HTERT RPE-1 (cell line): ENCODE results near the gene ELMOD3.
"Not testable (repeated sequence)": the region's sequence is repeated elsewhere in the genome, so short reads cannot be mapped to it uniquely, and the experiment has no call there.

ENCODE experiments used
- in situ Hi-C: fragments of 300-500 bp; cut with MboI; formaldehyde crosslinking; loops from 4 replicates; pipeline ENCODE4 v1.14.3; 2020; ENCODE audit warnings: low sequenced_read_pairs

The ELMOD3 gene

DNA sequence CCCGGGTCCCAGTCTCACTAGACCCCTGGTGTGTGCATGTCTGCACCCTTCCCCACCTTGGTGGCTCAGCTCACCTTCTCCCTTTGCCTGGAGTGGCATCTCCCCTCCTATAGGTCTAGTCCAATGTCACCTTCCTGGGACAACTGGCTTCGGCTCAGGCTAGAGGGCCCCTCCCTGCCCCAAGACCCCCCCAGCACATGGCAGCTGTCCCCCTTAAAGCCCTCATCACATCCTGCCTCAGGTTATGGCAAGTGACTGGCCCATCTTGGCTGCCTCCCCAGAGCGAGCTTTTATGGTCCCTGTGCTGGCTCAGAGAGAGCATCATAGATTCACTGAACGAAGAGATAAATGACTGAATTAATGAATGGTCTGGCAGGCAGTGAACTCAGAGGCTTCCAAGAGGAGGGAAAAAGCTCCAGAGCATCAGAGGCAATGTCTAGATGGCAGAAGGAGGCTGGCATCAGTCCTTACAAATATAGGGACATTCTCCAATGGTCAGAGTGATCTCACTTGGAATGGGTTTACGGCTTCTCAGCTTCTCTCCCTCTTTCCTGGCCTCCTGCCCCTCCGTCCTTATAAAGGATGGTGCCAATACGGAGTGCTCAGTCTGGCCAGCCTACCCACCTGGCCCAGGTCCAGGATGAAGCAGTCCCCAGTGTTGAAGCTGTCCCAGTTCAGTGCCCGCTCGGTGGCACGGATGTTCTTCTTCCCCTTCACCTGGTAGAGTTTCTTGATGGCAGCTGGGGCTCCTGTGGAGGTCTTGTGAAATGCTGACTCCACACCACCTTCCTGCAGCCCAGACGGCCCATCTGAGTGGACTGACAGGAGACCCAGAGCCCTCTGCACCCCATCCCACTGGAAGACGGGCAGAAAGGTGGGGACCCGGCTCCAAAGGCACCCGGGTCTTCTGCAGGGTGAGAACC lies 46.2 kb downstream of the ELMOD3 start:
- in situ Hi-C loops: no loop called here

DNA sequence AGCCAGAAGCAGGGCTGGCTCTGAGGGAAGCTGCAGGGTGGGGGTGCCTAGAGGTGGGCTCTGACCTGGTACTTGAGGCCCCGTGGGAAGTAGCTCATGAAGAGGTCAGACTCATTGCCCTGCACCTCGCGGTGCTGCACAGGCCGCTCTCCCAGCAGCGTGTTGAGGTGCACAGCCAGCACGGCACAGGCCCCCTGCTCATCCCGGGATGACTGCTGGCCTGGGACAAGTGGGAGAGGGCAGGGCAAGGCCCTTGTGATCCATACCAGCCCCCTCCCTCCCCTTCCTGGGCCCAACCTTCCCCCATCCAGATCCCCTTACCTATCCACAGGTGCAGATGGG lies 46.9 kb downstream of the ELMOD3 start:
- in situ Hi-C loops: no loop called here

DNA sequence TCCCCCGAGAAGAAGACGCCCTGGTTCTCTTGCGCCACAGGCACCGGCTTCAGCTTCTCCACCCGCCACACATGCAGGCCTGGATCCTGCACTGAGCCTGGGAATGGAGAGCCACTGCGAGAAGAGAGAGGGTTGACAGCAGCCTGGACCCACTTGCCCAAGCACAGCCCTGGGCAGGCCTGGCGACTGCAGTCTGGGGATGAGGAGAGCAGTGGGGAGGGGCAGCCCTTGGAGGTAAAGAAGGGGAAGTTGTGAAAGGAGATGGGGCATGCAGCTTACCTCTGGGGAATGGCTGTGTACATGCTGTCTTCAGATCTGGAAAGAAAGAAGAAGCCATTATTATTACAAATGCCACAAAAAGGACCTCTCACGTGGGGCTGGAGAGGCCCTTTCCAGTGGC lies 47.3 kb downstream of the ELMOD3 start:
- in situ Hi-C loops: no loop called here

DNA sequence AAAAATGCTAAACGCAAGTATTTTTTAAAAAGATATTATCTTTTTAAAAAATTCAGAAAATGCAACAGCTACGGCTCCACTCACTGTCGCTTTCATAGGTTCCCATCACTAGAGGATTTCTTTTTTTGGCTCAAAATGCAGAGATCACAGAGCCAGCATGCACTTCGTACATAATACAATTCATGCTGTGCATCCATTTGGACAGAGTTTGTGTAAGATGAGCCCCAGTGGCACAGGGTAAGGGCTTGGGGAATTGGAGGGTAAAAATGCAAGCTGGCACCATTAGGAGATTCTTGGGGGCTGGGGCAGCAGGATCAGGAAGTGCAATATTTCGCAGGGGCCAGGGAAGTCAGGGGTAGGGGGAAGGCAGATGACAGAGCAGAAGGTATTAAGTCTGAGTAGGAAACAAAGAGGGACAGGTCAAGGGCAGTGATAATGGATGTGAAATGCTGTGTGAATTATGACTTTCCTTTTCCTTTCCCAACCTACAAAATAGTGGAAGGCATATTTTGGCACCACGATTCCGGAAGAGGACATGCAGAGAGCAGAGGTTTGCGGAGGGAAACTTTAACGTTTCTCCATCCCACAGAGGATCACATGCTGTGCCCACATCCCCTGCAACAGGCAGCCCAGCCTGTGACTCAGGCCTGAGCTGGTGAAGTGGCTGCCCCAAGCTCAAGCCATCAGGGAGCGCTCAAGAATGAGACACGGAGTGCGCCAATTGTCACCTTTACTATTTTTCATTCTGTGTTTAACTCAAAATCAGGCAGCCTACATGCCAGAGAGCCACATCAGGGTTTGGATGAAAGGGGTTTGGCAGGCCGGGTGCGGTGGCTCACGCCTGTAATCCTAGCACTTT lies 50.9 kb downstream of the ELMOD3 start:
- in situ Hi-C loops: no loop called here

DNA sequence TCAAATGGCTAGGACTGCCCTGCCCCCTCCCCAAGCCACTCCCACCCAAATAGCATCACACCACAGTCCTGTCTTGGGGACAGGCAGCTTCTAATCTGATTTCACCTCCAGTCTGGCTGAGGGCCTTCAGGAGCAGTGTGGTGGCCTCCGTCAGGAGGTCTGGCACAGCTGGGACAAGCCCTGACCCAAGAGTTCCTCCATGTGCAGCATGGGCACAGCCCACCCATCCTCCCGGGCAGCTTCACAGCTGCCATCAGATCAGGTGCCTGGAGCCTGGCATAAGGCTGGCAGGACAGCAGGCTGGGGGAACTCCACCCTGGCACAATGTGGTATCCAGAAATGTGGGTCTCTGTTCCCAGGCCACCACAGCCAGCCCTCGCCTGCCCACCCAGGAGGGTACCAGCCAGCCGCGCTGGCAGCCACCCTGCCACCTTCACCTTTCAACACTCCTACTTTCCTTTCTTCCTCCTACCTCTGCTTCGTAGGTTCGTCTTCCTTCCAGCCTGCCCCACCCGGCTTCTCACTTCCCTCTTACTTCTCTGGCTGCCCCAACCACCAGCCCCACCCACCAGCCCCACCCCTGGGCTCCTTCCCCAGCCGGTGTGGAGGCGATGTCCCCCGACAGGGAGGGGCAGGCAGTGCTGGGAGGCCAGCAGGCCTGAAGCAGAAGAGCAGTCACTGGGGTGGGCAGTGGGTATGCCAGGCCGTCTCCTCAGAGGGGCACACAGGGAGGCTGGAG lies 55.4 kb downstream of the ELMOD3 start, which contains the start of gene CAPG:
Gene CAPG (minus strand): TSS at position 522 of the 739 bp plus-strand sequence. CDS start 8,221 bp downstream, outside the sequence.
- in situ Hi-C loops: no loop called here

DNA sequence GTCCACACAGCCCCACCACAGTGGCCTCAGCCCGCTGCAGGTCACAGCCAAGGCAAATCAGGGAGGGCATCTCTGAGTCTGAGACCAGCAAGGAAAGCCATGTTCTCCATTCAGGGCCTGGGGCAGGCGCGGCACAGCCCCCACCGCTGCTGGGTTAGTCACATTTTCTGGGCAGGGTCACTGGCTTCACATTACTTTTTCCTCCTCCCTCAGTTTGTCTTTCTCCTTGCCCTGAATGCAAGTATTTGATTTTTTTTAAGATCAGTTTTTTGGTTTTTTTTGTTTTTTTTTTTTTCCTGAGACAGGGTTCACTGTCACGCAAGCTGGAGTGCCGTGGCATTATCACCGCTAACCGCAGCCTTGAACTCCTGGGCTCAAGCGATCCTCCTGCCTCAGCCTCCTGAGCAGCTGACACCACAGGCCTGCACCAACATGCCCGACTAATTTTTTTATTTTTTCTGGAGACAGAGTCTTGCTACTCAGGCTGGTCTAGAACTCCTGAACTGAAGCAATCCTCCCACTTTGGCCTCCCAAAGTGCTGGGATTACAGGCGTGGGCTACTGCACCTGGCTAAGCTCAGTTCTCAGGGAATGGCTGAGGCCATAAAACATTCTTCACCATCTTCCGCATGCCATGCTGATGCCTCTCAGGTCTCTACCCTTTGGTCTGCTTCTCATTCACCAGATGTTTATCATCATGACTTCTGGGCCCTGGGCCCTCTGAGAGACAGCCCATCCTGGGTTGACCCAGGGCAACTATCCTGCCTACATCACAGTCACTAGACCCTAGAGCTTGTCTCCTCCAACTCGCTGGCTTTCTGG lies 56.2 kb downstream of the ELMOD3 start:
- in situ Hi-C loops: no loop called here

DNA sequence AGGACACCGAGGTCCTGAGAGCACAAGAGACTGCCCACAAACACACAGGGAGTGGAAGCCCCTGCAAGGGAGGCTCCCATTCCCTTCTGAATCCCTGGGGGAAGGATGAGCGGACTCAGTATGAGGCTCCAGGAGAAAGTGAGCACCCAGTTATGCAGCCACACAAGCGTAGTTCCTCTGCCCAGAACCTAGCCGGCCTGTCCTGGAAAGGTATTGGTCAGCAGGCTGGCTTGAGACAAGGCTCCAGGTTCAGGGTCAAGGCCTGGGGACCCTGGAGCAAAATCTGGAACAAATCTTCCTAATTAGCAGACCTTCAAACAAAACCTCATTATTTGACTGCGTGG lies 56.8 kb downstream of the ELMOD3 start:
- in situ Hi-C loops: no loop called here

DNA sequence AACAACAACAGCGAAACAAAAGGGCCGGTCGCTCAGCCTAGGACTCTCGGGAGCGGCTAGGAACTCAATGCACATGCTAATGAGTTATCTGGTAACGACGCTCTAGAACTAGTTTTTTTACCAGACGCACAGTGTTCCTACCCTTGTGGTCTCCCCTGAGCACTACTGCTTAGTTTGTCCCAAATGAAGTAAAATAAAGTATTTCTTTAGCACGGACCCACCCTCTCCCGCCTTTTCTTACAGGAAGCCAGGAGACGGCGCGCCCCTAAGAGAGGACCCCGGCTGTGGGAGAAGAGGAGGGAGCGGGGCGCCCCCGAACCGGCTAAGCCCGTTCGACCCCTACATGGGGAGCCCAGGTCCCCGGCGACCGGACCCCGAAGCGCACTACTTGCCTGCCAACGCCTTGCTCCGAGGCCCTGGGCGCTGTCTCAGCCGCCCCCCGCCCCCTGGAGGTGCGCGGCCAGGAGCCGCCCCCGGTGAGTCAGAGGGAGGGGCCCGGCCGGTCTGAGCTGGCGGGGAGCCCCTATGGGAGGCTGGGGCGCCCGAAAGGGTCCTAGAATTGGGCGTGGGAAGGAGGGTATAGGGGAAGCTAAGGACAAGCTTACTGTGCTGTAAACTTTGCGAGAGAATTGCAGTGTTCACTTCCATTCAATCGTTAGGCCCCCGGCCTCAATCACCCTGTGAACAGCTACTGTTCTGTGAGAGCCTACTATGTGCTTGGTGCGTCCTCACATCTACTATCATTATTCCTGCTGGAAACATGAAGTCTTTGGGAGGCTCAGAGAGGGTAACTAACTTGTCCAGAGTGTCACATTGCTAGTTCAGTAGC lies 59.2 kb downstream of the ELMOD3 start:
- in situ Hi-C loops: no loop called here

DNA sequence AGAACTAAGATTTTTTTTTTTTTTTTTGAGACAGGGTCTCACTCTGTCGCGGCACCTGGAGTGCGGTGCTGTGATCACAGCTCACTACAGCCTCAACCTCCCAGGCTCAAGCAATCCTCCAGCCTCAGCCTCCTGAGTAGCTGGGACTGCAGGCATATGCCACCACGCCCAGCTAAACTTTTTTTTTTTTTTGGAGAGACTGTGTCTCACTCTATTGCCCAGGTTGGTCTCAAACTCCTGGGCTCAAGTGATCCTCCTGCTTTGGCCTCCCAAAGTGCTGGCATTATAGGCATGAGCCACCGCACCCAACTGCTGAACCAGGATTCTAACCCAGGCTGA lies 59.8 kb downstream of the ELMOD3 start:
- in situ Hi-C loops: not testable (repeated sequence)

DNA sequence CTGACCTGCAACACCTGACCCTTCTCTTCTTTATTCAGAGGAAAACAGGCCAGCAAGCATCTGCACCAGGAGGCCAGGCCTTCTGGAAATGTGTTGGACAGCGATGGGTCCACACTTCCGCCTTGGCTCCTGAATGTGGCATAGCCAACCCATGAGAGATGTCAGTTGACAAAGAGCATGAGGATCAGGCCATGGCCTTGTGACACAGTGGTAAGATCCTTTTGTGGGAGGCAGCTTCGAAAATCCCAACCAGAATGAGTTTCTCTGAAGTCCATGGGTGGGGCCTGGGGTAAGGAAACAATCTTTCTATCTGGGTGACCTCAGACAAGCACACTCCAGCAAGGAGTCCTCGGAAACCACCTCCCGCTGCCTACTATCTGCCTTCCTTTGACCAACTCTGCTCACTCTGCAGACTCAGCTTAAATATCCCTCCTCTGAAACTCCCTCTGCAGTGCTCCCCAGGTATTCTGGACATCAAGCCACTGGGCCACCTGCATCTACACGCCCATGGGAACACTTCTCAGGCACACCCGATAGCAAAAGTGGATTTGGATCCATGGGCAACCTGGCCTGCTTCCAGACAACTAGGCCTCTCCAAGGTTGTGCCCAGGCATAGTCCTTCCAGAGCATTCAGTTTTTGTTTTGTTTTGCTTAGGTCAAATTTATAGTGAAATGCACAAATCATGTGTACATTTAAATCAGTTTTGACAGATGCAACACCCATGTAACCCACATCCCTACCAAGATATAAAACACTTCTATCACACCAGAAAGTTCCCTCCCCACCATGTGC lies 60.4 kb downstream of the ELMOD3 start:
- in situ Hi-C loops: no loop called here

DNA sequence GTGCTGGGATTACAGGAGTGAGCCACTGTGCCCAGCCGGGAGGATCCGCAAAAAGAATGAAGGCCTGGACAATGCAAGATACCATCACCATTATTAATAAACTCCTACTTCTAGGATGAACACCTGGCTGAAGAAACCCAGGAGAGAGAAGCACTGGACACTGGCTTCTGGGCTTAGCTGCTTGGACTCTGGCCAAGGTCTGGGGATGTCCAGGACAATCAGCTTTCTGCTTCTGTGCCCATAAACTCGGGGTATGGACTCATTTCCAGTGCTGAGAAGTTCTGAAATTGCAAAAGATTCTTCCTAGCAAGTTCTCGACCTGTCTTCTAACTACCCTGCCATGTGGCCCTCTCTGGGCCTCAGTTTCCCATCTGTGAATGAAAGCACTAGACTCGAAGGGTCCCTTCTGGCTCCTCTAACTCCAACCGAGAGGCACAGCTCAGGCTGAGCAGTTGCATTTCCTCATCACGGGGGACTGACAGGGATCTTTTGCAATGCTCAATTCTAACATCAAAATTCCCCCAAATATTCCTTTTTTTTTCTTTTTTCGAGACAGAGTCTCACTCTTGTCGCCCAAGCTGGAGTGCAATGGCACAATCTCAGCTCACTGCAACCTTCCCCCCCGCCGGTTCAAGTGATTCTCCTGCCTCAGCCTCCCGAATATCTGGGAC lies 61.5 kb downstream of the ELMOD3 start:
- in situ Hi-C loops: no loop called here

DNA sequence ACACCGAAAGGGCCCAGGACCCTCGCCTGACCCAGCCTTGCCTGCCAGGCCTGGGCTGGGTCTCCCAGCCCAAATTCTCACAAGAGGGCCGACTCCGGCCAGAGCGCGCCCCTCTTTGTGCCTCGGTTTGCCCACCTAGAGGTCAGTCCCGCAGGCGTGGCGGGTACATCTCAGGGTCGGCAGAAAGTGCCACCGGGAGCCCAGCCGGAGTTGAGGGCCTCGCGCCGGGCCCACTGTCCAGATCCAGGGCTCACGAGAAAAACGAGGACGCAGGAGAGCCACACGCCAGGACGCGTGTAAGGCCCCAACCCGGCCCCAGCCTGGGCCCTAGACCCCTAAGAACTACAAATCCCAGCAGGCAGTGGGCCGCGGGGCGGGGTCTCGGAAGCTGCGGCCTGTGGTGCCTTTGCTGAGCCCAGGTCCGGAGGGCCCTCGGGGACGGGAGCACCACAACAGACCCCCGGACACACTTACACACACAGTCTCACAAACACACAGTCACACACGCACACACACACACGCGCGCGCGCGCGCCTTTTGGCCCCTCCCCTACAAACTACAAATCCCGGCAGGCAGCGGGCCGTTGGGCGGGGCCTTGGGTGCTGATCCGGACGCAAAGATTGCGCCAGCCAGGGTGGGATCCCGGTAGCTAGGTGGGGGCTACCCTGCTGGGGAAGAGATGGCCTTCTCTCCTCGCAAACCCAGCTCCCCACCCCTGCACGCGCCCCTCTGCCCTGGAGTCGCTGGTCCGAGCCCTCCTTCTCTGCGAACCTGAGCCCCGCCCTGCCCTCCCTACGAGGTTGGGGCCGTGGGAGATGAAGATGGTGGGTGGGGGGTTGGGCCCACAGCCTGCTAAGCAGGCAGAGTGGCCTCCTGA lies 63.8 kb downstream of the ELMOD3 start, which contains the start of gene SH2D6:
Gene SH2D6 (plus strand): TSS at position 583 of the 877 bp plus-strand sequence. CDS start 10,752 bp downstream, outside the sequence.
- in situ Hi-C loops: no loop called here

DNA sequence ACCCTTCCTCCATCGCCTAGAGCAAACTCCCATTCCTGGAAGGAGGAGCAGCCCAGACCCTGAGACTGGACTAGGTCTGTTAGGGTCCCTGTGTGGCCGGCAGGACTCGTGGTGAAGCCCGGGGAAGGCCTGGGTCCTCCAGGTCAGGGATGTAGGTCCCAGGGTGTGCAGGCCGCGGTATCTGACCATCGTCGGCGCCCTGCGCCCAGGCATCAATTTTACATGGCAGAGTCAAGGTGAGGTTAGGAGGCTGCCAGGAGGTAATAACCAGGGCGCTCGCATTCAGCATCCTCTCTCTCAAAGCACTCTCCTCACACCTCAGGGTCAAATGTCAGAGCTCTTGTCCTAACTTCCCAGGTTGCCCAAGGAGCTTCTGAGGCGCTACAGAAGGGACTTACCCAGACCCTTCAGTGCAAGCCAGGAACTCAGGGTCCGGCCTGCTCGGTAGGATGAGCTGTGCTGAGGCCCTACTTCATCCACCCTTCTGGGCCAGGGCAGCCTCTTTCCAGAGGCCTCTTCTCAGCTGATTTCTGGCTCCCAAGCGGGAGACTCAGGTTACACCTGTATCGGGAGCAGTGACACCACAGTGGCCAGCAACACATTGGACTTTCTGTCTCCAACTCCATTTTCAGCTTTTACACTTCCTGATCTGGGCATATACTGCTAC lies 64.6 kb downstream of the ELMOD3 start:
- in situ Hi-C loops: no loop called here

DNA sequence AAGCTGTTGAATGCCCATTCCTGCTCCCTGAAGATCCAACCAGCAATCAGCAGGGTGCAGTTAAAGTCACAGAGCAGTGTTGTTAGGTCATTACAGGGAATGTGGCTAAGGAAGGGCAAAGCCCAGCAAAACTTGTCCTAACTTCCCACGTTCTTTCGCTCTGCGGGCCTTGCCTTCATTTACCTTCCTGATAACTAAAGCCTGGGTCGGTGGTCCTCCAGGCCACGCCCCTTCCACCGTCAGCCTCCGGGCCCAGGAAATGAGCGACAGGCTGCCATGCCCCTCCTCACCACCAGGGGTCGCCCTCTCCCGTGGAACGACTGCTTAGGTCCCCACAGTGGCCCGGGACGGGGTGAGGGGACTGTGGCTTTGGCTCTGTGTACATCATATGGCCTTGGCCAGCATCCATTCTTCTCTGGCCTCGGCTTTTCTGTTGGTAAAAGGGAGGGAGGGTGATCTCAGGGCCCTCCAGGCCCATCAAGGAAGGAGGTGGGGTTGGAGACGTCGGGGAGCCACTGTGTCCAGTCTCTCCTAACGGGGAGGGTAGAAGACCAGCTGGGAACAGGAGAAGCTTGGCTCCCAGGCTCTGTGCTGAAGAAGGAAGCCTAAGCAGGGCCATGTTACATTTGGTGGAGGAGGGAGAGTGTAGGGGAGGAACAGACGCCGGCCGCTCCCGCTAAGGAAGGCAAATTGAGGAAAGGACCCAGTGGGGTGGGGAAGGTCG lies 66.1 kb downstream of the ELMOD3 start:
- in situ Hi-C loops: no loop called here

DNA sequence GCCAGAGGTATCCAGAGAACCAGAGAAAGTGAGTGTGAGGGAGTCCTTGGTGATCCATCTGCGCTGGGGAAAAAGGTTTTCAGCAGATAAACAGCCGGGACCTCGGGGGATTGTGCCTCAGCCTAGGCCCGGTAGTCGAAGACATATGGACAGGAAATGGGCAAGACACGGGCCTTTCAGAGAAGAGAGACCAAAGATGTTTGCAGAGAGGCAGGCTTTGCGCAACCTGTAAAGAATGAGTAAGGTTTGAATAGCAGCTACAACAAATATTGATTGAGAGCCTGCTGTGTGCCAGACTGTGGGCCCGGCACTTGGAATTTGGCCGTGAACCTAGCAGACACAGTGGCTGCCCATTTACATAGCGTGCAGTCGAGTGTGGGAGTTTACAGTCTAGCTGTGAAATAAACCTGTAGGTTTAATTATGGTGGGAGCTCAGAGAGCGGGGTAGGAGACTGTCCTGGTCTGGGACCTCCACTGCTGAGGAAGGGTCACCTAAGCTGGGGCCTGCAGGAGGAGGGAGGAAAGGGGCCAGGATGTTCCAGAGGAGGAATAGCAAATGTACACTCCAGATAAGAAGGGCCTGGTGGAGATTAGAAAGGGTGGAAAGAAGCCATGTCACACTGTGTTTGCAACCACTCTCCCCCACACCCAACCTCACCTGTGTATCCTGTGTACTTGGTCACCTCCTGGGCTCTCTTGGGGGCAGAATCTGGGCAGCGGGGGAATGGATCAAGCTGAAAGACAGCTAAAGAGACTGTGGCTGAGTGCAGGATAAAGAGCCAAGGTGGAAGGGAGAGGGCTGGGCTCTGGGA lies 66.9 kb downstream of the ELMOD3 start:
- in situ Hi-C loops: no loop called here
